Raji (cell line): Measurements from ENCODE around the gene ZNF121.

Experiments
- POLR2A ChIP-seq: IDR thresholded peaks from 2 replicates; pipeline ENCODE4 v1.6.1; 2011; ENCODE audit warnings: low read depth, low read length, control low read depth; ENCODE audit not compliant: insufficient read depth

ZNF121 gene

GRCh38 chr19:9584073-9584833 is at the start of gene ZNF121:
ZNF121 (minus strand) TSS chr19:9584504; CDS start chr19:9568097, 16,407 bp downstream.
- TF ChIP-seq POLR2A: peak; percentile 80

GRCh38 chr19:9627856-9628255 is 43.6 kb upstream of the ZNF121 start:
- TF ChIP-seq POLR2A: no peak

GRCh38 chr19:9622531-9622930 is 38.2 kb upstream of the ZNF121 start:
- no peak for TF ChIP-seq POLR2A

GRCh38 chr19:9621156-9622037 is 37.1 kb upstream of the ZNF121 start, which contains the start of gene ZNF561:
ZNF561 (minus strand) TSS chr19:9621232; CDS start chr19:9619456, 1,776 bp downstream.
- peak; percentile 64; the same call in 1 of the 2 replicates for TF ChIP-seq POLR2A

- no peak for TF ChIP-seq POLR2A
These were observed 36.5 kb upstream of the ZNF121 start for GRCh38 chr19:9620842-9621155.

- TF ChIP-seq POLR2A: no peak
These were observed 31.5 kb upstream of the ZNF121 start for GRCh38 chr19:9615844-9616243.

GRCh38 chr19:9610484-9611113 is 26.3 kb upstream of the ZNF121 start:
- no peak for TF ChIP-seq POLR2A

- no peak for TF ChIP-seq POLR2A
These were observed 24.6 kb upstream of the ZNF121 start for GRCh38 chr19:9608912-9609311.

GRCh38 chr19:9597027-9597426 is 12.7 kb upstream of the ZNF121 start:
- no peak for TF ChIP-seq POLR2A

- TF ChIP-seq POLR2A: no peak
These were observed 2.5 kb upstream of the ZNF121 start for GRCh38 chr19:9586764-9587163.

GRCh38 chr19:9580728-9581127 is 3.6 kb downstream of the ZNF121 start:
- no peak for TF ChIP-seq POLR2A

GRCh38 chr19:9570255-9570654 is 14.0 kb downstream of the ZNF121 start:
- no peak for TF ChIP-seq POLR2A

GRCh38 chr19:9566729-9567128 is 17.6 kb downstream of the ZNF121 start:
- TF ChIP-seq POLR2A: no peak

- no peak for TF ChIP-seq POLR2A
These were observed 18.2 kb downstream of the ZNF121 start for GRCh38 chr19:9565900-9566705.
